CD4-positive, alpha-beta T cell treated with Interleukin-17A for 1 hour (primary cell): Measurements from ENCODE around the gene EXOSC10.
"Not testable (repeated sequence)": the region's sequence is repeated elsewhere in the genome, so short reads cannot be mapped to it uniquely, and the experiment has no call there.

Experiments
- DNase-seq: peaks from one replicate; pipeline ENCODE4 v3.0.0-alpha.2; 2020

EXOSC10 gene

GRCh38 chr1:11042995-11043874 is 56.4 kb downstream of the EXOSC10 start:
- DNase-seq = no peak

- DNase-seq = no peak
Measured at GRCh38 chr1:11042065-11042464, 57.6 kb downstream of the EXOSC10 start.

GRCh38 chr1:11041048-11041447 is 58.6 kb downstream of the EXOSC10 start:
- no peak for DNase-seq

- not testable (repeated sequence) for DNase-seq
Measured at GRCh38 chr1:11040105-11040429, 59.6 kb downstream of the EXOSC10 start.

GRCh38 chr1:11039351-11040104 is 60.1 kb downstream of the EXOSC10 start:
- DNase-seq = no peak

GRCh38 chr1:11037740-11038182 is 61.9 kb downstream of the EXOSC10 start:
- DNase-seq = peak; percentile 91

GRCh38 chr1:11037019-11037739 is 62.5 kb downstream of the EXOSC10 start:
- DNase-seq = not testable (repeated sequence)

GRCh38 chr1:11031624-11032262 is 67.9 kb downstream of the EXOSC10 start:
- DNase-seq = no peak

GRCh38 chr1:11030865-11031264 is 68.8 kb downstream of the EXOSC10 start:
- DNase-seq = no peak

GRCh38 chr1:11028018-11028417 is 71.7 kb downstream of the EXOSC10 start:
- DNase-seq = no peak

GRCh38 chr1:11027316-11027715 is 72.4 kb downstream of the EXOSC10 start:
- DNase-seq = no peak

- DNase-seq = no peak
Measured at GRCh38 chr1:11026903-11027302, 72.8 kb downstream of the EXOSC10 start.

- no peak for DNase-seq
Measured at GRCh38 chr1:11026052-11026451, 73.6 kb downstream of the EXOSC10 start.

- DNase-seq = no peak
Measured at GRCh38 chr1:11025618-11026017, 74.1 kb downstream of the EXOSC10 start.

- no peak for DNase-seq
Measured at GRCh38 chr1:11024874-11025203, 74.8 kb downstream of the EXOSC10 start.

GRCh38 chr1:11024154-11024873 is 75.4 kb downstream of the EXOSC10 start:
- DNase-seq = no peak

- DNase-seq = no peak
Measured at GRCh38 chr1:11023201-11023600, 76.5 kb downstream of the EXOSC10 start.

- DNase-seq = no peak
Measured at GRCh38 chr1:11019971-11020370, 79.7 kb downstream of the EXOSC10 start.

- DNase-seq = not testable (repeated sequence)
Measured at GRCh38 chr1:11019358-11019757, 80.3 kb downstream of the EXOSC10 start.
